Measurements from ENCODE around the gene CDH4.

Gene CDH4

DNA sequence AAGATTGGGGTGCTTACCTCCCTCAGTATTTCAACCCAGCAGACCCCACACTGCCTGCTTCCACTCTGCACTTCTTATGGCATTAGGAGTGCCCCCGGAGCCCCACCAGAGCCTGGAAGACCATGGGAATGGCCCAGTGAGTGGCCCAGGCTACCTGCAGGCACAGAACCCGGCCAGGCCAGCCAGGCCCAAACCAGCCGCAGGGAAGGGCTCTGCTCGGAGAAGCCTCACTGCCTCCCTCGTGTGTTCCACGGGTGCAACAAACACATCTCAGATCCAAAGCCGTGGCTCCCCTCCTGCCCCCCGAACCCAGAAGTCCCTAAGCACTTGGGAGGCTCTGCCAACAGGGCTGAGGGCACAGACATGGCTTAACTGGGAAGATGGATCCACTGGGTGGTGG, 283.9 kb downstream of the CDH4 start:
- TF ChIP-seq JUND (IDR thresholded peaks at IDR 0.05; ENCODE audit: low read depth), result no peak
- in situ Hi-C loops (cut with HindIII; ENCODE audit: low pct_unique_long_range_greater_than_20kb, low sequenced_read_pairs), result no loop called here

GRCh38 chr20:61536671-61537070, 284.6 kb downstream of the CDH4 start:
- in situ Hi-C loops (cut with HindIII; ENCODE audit: low pct_unique_long_range_greater_than_20kb, low sequenced_read_pairs), result no loop called here
- TF ChIP-seq JUND (IDR thresholded peaks at IDR 0.05; ENCODE audit: low read depth), result no peak
- DNase-seq (ENCODE audit: low read depth in 1 of 2, low spot score in 1 of 2), result no peak

More for the DNA sequence above, 283.9 kb downstream of the CDH4 start:
- DNase-seq (ENCODE audit: low read depth in 1 of 2, low spot score in 1 of 2), result no peak

DNA sequence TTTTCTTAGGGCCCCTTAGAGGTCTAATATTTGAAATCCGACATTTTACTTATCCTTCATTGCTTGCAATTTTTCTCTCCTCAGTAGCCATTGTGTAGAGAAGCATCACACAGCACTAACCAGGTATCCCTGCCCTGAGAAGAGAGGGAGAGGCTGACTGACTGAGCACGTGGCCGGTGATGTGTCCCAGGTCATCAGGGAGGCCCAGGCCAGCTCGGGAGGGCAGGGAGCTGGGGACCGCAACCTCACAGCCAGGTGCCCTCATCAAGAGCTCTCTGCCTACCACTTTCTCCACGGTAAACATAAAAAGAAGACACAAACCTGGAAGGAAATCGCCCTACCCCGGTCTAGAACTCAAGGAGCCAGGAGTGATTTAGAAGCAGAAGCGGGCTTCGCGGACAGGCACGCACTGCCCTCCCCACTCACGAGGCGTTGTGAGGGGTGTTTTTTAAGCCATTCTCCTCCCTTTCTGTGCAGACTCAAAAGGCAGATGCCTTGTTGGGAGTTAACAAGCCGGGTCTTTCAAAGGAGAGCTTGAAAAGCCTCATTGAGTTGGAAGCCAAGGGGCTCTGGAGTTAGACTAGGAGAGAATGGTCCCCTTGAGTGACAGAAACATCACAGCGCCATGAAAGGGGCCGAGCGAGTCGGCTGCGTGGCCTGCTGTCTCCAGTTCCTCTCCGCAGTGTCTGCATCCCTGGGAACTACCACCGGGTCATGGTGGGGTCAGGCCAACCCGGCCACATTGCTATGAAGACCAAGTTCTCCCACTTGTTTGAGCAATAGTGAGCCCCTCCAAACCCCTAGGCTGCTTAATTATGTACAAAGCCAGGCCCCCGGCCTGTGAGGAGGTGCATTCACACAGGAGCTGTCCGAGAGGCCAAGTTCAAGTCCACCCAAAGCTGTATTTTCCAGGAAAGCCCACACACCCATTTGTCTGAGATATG, 285.4 kb downstream of the CDH4 start:
- no peak for DNase-seq (ENCODE audit: low read depth in 1 of 2, low spot score in 1 of 2)
- in situ Hi-C loops (cut with HindIII; ENCODE audit: low pct_unique_long_range_greater_than_20kb, low sequenced_read_pairs), result no loop called here
- TF ChIP-seq JUND (IDR thresholded peaks at IDR 0.05; ENCODE audit: low read depth), result no peak

- no peak for TF ChIP-seq JUND (IDR thresholded peaks at IDR 0.05; ENCODE audit: low read depth)
- no peak for DNase-seq (ENCODE audit: low read depth in 1 of 2, low spot score in 1 of 2)
Observed at GRCh38 chr20:61538183-61538942, 286.3 kb downstream of the CDH4 start.

DNA sequence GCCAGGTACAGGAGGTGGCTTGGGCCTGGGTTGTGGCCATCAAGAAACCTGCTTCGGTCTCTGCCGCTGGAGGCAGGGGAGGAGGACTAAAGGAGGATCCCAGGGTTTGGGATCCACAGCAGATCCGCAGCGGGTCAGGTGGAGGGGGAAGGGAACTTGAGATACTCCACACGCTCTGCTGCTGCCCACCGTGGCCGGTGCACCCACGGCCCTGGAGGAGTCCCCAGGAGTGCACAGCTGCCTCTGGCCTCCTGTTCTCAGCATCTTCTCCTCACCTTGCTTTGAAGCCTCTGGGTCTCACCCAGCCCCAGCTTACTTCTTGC, 286.8 kb downstream of the CDH4 start:
- no peak for DNase-seq (ENCODE audit: low read depth in 1 of 2, low spot score in 1 of 2)
- no peak for TF ChIP-seq JUND (IDR thresholded peaks at IDR 0.05; ENCODE audit: low read depth)
- in situ Hi-C loops (cut with HindIII; ENCODE audit: low pct_unique_long_range_greater_than_20kb, low sequenced_read_pairs), result no loop called here

More at GRCh38 chr20:61538183-61538942, 286.3 kb downstream of the CDH4 start:
- in situ Hi-C loops (cut with HindIII; ENCODE audit: low pct_unique_long_range_greater_than_20kb, low sequenced_read_pairs), result no loop called here

DNA sequence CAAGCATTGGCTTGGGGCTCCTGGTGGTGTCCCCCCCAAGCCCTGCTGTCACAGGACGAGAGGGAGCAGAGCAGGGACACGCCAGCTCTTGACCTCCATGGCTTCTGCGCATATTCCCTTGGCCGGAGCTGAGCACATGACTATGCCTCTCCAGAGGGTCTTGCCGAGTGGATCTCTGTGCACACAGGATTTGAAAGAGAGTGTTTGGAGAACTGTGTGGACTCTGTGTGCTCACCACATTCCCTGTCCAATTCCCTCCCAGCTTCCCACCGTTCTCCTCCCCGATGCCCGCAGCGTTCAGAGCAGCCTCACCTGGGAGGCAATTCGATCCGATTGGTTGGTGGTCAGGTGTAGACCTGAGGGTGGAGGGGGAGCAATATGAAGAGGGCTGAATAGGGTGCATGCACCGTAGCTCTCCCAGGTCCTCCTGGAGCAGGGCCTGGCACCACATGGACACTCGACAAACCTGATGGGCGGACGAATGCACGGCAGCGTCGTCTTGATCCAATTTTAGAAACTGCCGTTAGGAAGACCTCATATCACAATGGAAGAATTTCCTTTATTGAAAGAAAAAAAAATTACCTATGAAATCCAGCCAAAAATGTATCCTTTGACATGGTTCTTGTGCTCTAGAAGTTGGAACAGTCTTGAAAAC, 287.8 kb downstream of the CDH4 start:
- no peak for TF ChIP-seq JUND (IDR thresholded peaks at IDR 0.05; ENCODE audit: low read depth)
- in situ Hi-C loops (cut with HindIII; ENCODE audit: low pct_unique_long_range_greater_than_20kb, low sequenced_read_pairs), result no loop called here
- no peak for DNase-seq (ENCODE audit: low read depth in 1 of 2, low spot score in 1 of 2)

DNA sequence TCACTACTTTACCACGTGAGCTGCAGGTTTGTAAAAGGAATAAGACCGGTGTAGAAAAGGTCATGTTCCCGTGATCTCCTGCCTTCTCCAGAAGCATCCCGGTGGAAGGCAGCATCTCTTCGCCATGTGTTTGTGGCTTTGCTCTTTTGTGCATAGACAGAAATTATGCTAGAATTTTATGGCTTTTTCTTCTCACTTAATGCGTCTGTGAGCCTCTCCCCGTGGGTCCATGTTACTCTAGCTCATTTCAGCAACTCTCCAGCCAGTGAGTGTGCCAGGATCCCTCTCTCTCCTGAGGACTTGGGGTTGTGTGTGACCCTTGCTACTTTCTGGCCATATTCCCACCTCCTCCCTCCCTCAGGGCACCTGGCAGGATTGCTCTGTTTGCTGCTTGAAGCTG, 289.5 kb downstream of the CDH4 start:
- in situ Hi-C loops (cut with HindIII; ENCODE audit: low pct_unique_long_range_greater_than_20kb, low sequenced_read_pairs), result no loop called here
- no peak for TF ChIP-seq JUND (IDR thresholded peaks at IDR 0.05; ENCODE audit: low read depth)

DNA sequence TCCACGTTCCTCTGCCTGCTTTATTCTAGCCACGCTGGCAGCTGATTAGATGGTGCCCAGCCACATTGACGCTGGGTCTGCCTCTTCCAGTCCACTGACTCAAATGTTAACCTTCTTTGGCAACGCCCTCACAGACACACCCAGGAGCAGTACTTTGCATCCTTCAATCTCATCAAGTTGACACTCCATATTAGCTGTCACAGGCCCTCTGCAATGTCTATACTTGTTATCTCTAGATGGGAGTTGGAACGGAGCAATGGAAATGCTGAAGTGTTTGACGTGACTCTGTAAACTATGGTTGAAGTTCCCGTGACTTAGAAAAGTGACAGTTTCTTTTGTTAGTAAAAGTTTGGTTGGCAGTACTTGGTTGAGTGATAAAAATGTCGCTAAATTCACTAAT, 291.0 kb downstream of the CDH4 start:
- no peak for DNase-seq (ENCODE audit: low read depth in 1 of 2, low spot score in 1 of 2)
- TF ChIP-seq JUND (IDR thresholded peaks at IDR 0.05; ENCODE audit: low read depth), result no peak
- in situ Hi-C loops (cut with HindIII; ENCODE audit: low pct_unique_long_range_greater_than_20kb, low sequenced_read_pairs), result no loop called here

More for the DNA sequence above, 289.5 kb downstream of the CDH4 start:
- DNase-seq (ENCODE audit: low read depth in 1 of 2, low spot score in 1 of 2), result no peak

- in situ Hi-C loops (cut with HindIII; ENCODE audit: low pct_unique_long_range_greater_than_20kb, low sequenced_read_pairs), result no loop called here
- TF ChIP-seq JUND (IDR thresholded peaks at IDR 0.05; ENCODE audit: low read depth), result no peak
- DNase-seq (ENCODE audit: low read depth in 1 of 2, low spot score in 1 of 2), result no peak
Observed at GRCh38 chr20:61543931-61544745, 292.1 kb downstream of the CDH4 start.

GRCh38 chr20:61544910-61545889, 293.1 kb downstream of the CDH4 start:
- in situ Hi-C loops (cut with HindIII; ENCODE audit: low pct_unique_long_range_greater_than_20kb, low sequenced_read_pairs), result no loop called here
- no peak for DNase-seq (ENCODE audit: low read depth in 1 of 2, low spot score in 1 of 2)
- TF ChIP-seq JUND (IDR thresholded peaks at IDR 0.05; ENCODE audit: low read depth), result no peak

DNA sequence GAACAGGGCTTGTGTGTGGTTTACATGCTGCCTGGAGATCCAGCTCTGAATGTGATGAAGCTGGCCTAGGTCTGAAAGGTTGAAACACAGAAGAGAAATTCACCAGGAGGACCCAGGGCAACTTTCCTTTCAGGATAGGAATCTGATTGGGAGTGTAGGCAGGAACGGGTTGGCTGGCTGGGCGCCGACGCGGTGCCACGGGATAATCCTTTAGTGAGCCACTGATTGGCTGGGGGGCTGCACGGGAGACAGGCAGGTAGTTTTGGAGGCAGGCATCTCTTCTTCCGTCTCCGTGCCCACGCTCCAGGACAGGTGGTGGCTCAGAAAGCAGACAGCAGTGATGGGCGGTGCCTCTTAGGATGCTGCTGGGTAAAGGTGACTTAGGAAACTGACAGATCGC, 294.6 kb downstream of the CDH4 start:
- no peak for TF ChIP-seq JUND (IDR thresholded peaks at IDR 0.05; ENCODE audit: low read depth)
- DNase-seq (ENCODE audit: low read depth in 1 of 2, low spot score in 1 of 2), result no peak
- in situ Hi-C loops (cut with HindIII; ENCODE audit: low pct_unique_long_range_greater_than_20kb, low sequenced_read_pairs), result no loop called here

All from T47D (cell line).